Activated gamma-delta T cell treated with anti-CD3 and anti-CD28 coated beads, Interleukin-2, amount 50 U/mL, for 16 hours (primary cell): Measurements from ENCODE around the gene HPCAL1.

Experiments
- DNase-seq: peaks from one replicate; pipeline ENCODE4 v3.0.0-alpha.2; 2020; ENCODE audit warnings: low read depth

The HPCAL1 gene

GRCh38 chr2:10324095-10324832, 21.6 kb downstream of the HPCAL1 start:
- no peak for DNase-seq

- no peak for DNase-seq
These were observed 22.8 kb downstream of the HPCAL1 start for GRCh38 chr2:10325278-10326145.

GRCh38 chr2:10326151-10326616, 23.5 kb downstream of the HPCAL1 start:
- DNase-seq, result no peak

GRCh38 chr2:10326707-10327594, 24.2 kb downstream of the HPCAL1 start:
- DNase-seq, result no peak

- no peak for DNase-seq
These were observed 25.4 kb downstream of the HPCAL1 start for GRCh38 chr2:10327896-10328669.

- no peak for DNase-seq
These were observed 26.2 kb downstream of the HPCAL1 start for GRCh38 chr2:10328670-10329579.

GRCh38 chr2:10329580-10329879, 26.8 kb downstream of the HPCAL1 start:
- no peak for DNase-seq

- DNase-seq, result no peak
These were observed 27.4 kb downstream of the HPCAL1 start for GRCh38 chr2:10329880-10330699.

GRCh38 chr2:10330700-10331026, 28.0 kb downstream of the HPCAL1 start:
- DNase-seq, result no peak

GRCh38 chr2:10331027-10331701, 28.5 kb downstream of the HPCAL1 start:
- peak; percentile 59 for DNase-seq

- DNase-seq, result no peak
These were observed 29.1 kb downstream of the HPCAL1 start for GRCh38 chr2:10331702-10332401.

GRCh38 chr2:10332402-10333246, 29.9 kb downstream of the HPCAL1 start:
- no peak for DNase-seq

GRCh38 chr2:10333247-10333613, 30.5 kb downstream of the HPCAL1 start:
- no peak for DNase-seq

- DNase-seq, result no peak
These were observed 31.3 kb downstream of the HPCAL1 start for GRCh38 chr2:10333966-10334365.

- DNase-seq, result no peak
These were observed 32.5 kb downstream of the HPCAL1 start for GRCh38 chr2:10335046-10335840.

GRCh38 chr2:10336283-10336682, 33.6 kb downstream of the HPCAL1 start:
- no peak for DNase-seq
